GM19463 (cell line): ENCODE results near the gene SLC16A14.
"Not testable (repeated sequence)": the region's sequence is repeated elsewhere in the genome, so short reads cannot be mapped to it uniquely, and the experiment has no call there.

Source experiments
- ATAC-seq: cut with Tn5 transposase; IDR thresholded peaks from one replicate; pipeline ENCODE4 v1.9.1; 2021; ENCODE audit warnings: mild to moderate bottlenecking, moderate library complexity; ENCODE audit not compliant: unreplicated experiment

Gene SLC16A14, protein sequence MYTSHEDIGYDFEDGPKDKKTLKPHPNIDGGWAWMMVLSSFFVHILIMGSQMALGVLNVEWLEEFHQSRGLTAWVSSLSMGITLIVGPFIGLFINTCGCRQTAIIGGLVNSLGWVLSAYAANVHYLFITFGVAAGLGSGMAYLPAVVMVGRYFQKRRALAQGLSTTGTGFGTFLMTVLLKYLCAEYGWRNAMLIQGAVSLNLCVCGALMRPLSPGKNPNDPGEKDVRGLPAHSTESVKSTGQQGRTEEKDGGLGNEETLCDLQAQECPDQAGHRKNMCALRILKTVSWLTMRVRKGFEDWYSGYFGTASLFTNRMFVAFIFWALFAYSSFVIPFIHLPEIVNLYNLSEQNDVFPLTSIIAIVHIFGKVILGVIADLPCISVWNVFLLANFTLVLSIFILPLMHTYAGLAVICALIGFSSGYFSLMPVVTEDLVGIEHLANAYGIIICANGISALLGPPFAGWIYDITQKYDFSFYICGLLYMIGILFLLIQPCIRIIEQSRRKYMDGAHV

DNA sequence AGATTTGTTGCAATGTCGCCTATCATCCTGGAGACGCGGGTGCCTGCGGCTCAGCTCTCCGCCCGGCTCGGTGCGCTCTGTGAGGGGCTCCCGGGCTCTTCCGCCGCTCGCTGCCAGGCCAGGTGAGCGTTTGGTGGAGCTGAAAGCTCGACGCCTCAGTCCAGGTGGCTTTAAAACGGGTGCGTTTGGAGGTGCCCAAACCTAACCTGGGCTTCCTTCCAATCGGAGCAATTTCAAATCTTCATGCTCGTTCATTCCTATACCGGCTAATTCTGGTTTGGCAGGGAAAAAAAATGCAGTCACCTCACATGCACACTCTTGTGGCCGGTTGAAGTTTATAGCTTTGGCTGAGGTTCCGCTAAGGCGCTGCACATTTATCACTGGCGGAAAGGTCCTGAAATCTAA lies at the start of gene SLC16A14:
TSS of gene SLC16A14 (minus strand) at position 274 of the 405 bp plus-strand sequence. CDS start 9,572 bp downstream, outside the sequence.
- ATAC-seq = no peak

DNA sequence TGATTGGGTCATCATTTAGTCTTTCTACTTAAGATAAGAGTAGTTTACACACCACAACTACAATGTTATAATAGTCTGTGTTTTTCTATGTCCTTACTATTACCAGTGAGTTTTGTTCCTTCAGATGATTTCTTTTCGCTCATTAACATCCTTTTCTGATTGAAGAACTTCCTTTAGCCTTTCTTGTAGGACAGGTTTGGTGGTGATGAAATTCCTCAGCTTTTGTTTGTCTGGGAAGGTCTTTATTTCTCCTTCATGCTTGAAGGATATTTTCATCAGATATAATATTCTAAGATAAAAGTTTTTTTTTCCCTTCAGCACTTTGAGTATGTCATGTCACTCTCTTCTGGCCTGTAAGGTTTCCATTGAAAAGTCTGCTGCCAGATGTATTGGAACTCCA lies 38.0 kb upstream of the SLC16A14 start:
- ATAC-seq = no peak

DNA sequence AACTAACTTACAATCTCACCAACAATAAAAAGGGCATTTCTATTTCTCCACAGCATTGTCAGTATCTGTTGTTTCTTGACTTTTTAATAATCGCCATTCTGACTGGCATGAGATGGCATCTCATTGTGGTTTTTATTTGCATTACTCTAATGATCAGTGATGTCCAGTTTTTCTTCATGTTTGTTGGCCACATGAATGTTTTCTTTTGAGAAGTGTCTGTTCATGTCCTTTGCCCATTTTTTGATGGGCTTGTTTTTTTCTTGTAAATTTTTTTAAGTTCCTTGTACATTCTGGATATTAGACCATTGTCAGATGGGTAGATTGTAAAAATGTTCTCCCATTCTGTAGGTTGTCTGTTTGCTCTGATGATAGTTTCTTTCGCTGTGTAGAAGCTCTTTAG lies 33.2 kb upstream of the SLC16A14 start:
- ATAC-seq = not testable (repeated sequence)

DNA sequence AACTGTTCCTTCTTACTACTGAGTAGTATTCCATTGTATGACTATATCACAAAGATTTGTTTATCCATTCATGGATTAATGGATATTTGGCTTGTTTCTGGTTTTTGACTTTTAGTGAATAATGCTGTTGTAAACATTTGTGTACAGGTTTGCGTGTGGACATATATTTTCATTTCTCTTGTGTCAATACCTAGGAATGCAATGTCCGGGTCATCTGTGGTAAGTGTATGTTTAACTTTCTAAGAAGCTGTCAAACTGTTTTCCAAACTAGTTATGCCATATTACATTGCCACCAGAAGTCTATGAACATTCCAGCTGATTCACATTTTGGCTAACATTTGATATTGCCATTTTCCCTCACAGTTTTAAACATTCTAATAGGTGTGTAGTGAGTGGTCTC lies 29.1 kb upstream of the SLC16A14 start:
- ATAC-seq = no peak

DNA sequence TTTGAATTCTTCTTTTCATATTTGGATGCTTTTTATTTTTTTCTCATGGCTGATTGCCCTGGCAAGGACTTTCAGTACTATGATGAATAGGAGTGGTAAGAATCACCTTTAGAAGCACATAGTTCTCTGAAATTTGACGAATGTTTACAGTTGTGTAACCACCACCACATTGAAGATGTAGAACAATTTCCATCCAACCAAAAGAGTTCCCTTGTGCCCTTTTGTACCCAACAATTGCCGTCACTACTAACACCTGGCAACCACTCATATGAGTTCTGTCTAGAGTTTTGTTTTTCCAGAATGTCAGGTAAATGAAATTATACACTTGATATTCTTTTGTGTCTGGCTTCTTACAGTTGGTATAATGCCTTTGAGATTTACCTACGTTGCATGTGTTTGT lies 28.7 kb upstream of the SLC16A14 start:
- no peak for ATAC-seq

DNA sequence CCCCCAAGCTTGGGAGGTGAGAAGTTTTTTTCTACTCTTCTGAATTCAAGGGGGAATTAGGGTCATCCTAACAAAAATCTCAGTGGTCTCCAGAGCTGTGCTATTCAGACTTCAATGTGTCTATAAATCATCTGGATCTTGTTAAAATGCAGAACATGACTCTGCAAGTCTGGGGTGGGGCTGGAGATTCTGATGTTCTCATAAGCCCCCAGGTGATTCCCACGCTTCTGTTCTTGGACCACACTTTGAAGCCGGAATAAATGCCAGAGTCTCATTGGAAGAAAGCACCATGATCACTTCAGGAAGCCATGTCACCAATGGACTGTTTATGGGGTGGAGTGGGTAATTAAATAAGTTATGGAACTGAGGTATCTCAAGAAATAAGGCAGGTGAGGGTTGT lies 22.2 kb upstream of the SLC16A14 start:
- ATAC-seq = no peak

DNA sequence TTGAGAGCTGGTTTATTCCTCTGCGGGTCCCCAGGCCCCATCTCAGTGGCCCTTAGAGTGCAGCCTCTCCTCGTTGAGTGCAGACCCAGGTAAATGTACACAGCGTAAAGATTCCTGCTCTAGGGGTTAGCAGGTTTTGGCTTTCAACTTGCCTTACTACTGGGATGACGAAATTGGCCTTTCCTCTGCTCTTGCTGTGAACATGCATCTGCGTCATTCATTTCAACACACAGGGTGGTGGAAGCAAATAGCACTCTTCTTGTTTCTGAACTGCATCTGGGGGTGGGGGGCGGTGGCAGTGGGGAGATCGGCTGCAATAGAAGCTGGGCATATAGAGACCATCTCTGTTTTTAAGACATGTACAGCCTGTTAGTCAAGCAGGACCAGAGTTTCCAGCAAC lies 16.5 kb upstream of the SLC16A14 start:
- ATAC-seq = no peak

DNA sequence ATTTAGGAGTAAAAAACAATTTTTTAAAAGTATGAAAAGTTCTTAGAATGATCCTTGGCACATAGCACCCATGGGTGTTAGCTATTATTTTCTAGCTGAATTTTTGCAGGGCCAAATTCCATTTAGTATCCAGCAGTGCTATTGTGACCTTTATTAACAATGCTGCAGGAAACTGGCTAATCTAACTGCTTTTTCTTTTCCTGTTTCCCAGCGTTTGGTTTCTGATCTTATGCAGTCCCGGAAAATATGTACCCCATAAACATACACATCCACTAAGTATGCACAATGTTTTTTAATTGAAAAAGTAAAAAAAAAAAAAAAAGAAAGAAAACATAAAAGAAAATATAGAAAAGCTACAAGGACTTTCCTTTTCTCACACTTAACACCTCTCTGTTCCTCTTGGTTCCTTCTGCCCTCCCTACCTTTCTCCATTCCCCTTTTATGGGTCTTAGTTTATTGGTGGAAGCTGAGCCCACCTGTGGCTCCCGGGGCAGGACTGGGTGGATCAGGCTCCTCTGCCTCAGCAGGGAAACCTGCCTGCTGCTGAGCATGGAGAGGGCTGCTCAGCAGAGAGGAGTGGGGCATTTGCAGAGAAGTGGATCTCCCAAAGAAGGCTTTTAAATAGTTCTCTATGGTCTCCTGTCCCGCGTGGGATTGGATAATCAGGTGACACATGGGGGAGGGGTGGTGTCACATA lies 9.3 kb upstream of the SLC16A14 start:
- ATAC-seq = no peak

DNA sequence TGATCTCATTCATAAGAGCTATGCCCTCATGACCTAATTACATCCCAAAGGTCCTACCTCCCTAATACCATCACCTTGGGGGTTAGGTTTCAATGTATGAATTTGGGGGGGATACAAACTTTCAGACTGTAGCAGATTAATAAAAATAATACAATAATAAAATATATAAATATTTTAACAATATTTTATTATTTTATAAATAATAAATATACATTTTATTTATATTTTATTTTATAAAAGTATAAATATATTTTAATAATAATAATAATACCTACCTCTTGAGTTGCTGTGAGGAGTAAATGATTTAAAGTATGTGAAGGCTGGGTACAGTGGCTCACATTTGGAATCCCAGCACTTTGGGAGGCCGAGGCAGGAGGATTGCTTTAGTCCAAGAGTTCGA lies 8.1 kb upstream of the SLC16A14 start:
- ATAC-seq = no peak

DNA sequence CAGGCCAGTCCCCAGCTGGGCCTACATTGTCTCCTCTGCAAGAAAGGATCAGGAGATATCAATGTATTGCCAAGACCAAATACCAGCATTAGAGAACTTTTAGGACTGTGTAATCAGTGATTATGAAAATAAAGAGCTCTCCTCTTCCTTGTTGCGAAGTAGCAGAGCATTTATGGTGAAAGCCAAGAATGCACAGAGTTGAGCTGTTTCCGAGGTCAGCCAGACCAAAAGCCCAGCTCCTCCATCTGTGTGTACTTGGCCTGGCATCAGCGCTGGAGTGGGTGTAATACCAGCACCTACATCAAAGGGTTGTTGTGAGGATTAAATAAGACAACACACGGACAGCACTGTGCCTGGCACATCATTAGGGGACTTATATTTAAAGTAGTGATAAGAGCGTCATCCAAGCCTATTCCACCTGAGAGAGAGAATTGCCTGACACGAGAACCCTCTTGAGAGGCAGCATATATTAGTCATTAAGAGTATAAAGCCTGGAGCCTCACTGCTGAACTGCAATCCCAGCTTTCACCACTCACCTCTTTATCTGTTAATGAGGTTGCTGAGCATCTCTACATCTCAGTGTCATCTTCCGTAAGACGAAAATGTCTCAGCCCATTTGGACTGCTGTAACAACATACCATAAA lies 7.4 kb upstream of the SLC16A14 start:
- no peak for ATAC-seq

DNA sequence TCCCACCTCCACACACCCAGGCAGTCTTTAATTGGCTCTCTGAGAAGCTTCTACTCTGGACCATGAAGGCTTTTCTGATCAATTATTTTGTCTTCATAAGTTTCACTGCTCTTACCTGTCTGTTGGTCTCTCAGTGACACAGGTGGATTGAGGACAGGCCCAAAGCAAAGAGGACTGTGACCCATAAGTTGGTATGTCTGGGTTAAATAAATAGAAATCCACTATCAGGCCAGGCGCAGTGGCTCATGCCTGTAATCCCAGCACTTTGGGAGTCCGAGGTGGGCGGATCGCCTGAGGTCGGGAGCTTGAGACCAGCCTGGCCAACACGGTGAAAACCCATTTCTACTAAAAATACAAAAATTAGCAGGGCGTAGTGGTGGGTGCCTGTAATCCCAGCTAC lies 2.7 kb upstream of the SLC16A14 start:
- no peak for ATAC-seq

DNA sequence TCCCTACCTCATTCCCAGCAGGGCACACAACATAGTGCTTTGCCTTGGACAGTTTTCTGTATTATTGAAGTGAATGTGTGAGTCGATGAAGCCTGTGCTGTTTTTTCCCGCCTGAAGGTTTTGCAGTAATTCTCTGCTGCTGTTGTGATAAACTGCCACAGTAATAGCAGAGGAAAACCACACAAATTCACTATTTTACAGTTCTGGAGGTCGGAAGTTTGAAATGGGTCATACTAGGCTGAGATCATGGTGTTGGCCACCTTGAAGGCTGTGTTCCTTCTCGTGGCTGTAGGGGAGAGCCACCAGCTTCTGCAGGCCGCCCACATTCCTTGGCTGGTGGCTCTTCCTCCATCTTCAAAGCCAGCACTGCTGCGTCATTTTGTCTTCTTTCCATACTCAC lies 678 bp upstream of the SLC16A14 start:
- ATAC-seq = no peak

DNA sequence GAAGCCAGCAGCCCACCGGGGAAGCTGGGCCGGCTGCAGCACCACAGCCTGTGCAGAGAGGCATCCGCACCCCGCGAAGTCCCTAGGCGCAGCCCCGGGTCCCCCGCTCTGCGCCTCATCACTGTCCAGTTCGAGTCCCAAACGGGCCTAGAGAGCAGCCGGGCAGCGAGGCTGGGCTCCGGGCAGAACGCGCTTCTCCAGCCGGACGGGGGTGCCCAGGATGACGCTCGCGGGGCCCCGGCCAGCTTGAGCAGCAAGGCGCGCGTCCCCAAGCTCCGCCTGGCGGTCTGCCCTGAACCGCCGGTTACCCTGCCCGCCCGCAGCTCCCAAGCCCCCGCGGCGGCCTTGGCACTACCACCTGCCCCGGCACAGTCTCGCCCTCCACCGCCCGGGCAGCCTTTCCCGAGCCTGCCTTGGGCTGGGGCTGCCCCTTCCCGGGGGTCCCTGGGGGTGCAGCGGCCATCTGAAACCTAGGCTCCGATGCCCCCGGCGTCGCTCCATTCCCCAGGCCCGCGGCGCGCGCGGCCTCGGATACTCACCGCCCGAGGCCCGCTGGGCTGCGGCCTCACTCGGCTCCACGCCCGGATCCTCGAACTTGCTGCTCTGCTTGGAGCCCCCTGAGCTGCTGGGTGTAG lies 591 bp downstream of the SLC16A14 start:
- ATAC-seq = no peak

DNA sequence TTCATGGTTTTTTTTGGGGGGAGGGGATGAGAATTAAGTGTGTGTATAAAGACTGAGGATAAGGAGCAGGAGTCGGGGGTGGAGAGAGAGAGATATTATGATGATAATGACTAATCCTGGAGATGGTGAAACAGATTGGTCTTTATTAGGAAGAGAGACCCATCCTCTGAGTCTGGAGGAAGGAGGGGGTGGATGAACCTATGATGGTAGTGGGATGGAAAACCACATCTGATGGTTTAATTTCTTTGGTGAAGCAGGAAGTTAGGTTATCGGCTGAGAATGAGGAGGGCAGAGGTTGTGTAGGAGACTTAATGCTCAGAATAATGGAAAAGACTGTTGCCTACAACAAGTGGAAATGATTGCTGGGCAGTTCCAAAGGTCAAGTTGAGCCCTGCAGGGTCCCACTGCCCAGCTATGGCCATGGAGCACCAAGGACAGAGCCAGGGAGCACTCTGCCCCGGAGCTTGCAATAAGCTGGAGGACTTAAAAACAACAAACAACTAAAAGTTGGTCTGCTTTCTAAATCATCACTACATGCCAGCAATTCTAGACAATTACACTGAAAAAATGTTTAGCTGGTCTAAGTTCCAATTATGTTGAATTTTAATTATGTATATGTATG lies 7.9 kb downstream of the SLC16A14 start:
- ATAC-seq = no peak

DNA sequence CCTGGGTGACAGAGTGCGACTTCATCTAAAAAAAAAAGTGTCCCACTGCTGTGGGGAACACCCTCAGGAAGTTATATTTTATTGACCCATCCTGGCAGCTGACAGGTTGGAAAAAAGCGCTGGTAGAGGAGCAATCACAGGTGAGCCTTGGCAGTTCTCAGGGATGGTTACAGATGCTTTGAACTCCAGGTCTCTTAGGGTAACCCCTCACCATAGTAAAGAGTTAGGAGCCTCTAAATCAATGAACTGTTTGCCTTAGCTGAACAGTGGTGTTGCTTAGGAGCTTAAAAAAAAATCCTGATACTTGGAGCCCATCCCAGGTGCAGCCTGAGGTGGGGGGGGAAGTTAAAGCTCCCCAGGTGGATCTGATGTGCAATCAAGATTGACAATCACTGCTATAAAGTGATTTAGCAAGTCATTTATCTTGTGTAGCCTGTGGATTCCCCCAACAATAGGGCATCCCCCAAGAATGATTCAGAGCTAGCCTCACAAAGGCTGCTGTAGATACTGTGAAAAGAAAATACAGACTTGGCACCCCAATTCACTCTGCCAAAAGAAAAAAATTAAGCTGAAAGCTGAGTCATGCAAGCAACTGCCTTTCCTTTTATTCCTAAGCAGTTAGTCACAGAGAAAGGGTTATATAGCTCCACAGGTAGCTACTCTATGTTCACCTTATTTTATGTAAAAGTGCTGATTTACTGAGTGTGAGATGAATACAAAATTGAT lies 14.8 kb downstream of the SLC16A14 start:
- ATAC-seq = no peak

DNA sequence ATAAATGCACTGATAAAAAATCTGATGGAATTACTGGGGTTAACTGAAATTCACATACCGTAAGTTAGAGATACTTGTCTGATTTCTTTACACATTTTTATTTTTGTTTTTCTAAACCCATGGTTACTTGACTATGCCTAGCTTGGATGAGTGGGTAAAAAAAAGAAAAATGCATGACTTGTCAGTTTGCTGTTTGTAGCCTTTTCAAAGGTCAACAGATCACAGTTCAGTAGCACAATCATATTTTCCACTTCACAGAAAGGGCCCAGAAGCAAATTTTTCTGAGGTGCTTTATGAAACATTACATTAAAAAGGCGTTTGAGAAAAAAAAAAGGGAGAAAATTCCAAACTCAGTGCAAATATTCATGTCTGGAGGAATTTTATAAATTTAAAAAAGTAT lies 16.4 kb downstream of the SLC16A14 start:
- ATAC-seq = no peak

DNA sequence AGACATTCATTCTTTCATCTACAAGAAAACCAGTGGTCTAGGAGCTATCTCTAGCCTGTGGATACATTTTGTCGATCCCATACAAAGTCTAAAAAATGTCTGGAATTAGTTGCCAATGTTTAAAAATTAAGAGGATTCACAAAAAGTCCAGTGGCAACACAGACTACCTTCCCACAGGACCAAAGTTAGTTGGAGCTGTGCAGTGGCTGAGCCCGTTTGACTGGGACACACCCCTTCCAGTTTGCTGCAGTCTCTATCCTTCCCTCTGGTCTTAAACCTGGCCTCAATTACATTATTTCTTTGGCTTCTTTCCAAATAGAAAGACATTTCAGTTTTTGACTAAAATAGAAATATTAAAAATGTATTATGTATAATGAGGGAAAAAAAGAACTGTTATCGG lies 18.6 kb downstream of the SLC16A14 start:
- no peak for ATAC-seq

DNA sequence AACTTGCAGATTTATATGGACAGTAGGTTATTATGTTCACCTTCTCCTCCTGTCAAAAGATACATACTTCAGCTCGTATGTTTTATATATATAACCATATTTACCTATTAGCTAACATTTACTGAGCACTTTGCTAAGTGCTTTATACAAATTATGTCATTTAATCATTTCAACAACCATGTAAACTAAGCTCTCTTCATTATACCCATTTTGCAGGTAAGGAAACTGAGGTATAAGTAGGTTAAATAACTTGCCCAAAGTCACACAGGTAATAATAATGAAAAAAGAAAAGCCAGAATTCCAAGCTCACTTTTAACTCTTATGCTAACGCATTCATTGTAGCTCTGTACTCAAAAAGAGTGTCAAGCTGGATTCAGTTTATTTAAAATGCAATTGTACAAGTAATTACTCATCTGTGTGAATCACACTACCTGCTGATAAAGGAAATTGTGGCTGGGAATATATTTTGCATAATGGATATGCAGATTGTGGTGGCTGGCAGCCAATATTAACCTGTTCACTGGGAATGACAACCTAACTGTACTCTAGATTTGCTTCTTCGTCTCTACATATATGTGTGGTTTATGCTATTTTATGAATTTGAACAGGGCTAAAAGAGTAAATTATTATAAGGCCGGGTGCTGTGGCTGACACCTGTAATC lies 20.6 kb downstream of the SLC16A14 start:
- ATAC-seq = no peak

DNA sequence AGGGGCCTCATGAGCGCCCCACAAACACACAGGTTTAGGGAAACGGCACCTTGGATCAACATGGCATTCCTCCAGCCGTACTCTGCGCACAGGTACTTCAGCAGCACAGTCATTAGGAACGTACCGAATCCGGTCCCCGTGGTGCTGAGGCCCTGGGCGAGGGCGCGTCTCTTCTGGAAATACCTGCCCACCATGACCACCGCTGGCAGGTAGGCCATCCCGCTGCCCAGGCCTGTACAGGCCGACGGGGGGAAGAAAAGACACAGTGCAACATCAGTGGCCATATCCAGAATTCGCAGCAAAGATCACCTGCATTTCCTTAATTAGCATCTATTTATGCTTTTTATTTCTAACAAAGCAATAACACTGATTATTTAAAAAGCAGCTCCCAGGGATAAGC lies 22.2 kb downstream of the SLC16A14 start:
- no peak for ATAC-seq

DNA sequence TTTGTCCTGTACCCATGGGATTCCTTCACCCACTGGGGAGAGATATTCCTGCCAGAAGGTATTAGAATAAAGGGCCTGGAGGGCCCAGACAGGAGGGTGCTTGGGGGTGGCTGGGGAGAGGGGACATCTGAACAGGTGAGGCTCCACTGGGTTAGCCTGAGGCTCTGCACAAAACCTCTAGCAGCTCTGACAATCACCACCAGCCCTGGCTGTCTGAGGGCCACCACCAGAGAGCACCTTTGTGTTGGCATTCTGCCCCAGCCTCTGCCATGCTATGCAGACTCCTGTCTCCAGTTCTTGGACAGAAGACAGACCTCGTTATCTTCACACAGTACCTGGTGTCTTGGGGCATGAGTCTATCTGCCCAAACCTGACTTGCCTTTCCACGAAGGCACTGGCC lies 25.3 kb downstream of the SLC16A14 start:
- ATAC-seq = no peak
